ENCODE measurements around the gene POU4F1.

The POU4F1 gene

DNA sequence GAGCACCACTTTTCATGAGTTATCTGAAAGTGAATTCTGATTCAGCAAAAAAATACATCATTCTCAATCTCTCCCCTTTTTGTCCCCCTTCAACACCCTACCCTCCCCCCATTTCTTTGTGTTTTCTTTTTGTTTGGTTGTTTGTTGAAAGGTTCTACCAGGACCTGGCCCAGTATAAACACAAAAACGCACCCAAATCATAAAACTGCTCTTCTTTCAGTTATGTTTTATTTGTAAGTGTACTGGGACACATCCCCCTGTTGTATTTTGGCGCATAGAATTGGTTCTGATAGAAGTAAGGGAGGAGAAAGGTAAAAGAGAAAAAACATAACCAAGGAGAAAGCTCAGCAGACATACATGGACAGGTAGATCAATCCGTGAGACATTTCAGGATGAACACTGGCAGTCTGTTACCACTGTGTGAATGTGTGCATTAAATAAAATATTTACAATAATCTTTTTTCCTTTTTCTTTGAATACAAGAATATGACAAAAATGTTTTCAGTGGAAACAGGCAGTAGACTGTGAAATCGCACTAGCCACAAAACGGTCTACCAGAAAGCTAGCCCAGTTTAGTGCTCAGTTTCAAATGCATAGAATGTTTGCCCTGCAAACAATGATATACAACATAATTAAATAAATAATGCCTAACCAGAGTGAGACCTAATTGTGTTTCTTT, 4.2 kb downstream of the POU4F1 start:
- CTCF ChIA-PET: no interaction called here
- TF ChIP-seq, protein P1, sequence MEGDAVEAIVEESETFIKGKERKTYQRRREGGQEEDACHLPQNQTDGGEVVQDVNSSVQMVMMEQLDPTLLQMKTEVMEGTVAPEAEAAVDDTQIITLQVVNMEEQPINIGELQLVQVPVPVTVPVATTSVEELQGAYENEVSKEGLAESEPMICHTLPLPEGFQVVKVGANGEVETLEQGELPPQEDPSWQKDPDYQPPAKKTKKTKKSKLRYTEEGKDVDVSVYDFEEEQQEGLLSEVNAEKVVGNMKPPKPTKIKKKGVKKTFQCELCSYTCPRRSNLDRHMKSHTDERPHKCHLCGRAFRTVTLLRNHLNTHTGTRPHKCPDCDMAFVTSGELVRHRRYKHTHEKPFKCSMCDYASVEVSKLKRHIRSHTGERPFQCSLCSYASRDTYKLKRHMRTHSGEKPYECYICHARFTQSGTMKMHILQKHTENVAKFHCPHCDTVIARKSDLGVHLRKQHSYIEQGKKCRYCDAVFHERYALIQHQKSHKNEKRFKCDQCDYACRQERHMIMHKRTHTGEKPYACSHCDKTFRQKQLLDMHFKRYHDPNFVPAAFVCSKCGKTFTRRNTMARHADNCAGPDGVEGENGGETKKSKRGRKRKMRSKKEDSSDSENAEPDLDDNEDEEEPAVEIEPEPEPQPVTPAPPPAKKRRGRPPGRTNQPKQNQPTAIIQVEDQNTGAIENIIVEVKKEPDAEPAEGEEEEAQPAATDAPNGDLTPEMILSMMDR (IDR thresholded peaks at IDR 0.05; ENCODE audit: insufficient read depth, low read length, missing control alignments): no peak
- DNase-seq (ENCODE audit: low read depth, low spot score): no peak
- no peak overlapping the region for H3K4me3 ChIP-seq (ENCODE audit: low read depth, low read length)
- POLR2A ChIA-PET: no interaction called here

DNA sequence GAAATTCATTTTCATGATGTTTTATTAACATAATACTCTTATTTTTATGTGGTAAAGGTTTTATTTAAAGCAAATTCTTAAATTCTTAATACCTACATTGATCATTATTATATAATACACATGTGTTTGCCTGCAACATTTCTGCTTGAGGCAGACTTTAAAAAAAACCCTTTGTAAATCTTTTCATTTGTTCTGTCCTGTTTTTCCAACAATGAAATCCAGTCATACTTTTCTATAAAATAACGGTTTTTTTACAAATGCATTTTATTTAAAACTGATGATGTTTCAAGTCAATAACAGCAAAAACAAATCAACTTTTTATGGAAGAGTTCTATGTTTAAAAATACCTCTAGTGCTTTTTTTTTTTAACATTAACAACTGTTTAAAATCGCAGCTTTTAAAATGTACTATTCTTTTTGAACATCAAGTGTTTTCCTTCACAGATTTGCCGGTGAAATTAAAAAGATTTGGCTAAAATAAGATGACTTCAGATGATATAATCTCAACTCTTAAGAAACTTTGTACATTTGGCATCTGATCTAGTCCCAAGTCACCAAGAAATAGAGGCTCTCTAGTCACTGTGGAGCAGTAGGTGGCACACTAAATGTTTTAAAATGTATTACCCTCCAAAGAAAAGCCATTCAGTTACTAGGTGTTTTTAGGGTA, 5.1 kb downstream of the POU4F1 start:
- TF ChIP-seq, protein P1 (IDR thresholded peaks at IDR 0.05; ENCODE audit: insufficient read depth, low read length, missing control alignments): no peak
- DNase-seq (ENCODE audit: low read depth, low spot score): no peak
- no peak overlapping the region for H3K4me3 ChIP-seq (ENCODE audit: low read depth, low read length)
- ChIA-PET CTCF (no interaction called here), POLR2A (no interaction called here)

DNA sequence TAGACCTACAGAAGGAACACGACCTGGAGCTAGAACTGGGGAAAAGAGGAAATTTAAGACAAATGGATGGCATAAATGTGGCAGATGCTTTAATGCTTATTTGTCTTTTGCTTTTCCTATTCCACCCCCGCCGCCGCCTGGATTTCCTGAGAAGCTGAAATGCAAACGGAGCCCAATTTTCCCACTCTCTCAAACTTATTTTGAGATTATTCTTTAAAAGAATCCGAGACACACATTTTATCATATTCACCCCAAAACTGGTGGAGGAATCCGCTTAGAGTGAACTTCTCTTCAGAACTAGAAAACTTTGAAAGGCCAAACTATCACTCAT, 5.8 kb downstream of the POU4F1 start:
- CTCF ChIA-PET: no interaction called here
- H3K4me3 ChIP-seq (ENCODE audit: low read depth, low read length): no peak overlapping the region
- no peak for DNase-seq (ENCODE audit: low read depth, low spot score)
- TF ChIP-seq, protein P1 (IDR thresholded peaks at IDR 0.05; ENCODE audit: insufficient read depth, low read length, missing control alignments): no peak
- POLR2A ChIA-PET: no interaction called here

DNA sequence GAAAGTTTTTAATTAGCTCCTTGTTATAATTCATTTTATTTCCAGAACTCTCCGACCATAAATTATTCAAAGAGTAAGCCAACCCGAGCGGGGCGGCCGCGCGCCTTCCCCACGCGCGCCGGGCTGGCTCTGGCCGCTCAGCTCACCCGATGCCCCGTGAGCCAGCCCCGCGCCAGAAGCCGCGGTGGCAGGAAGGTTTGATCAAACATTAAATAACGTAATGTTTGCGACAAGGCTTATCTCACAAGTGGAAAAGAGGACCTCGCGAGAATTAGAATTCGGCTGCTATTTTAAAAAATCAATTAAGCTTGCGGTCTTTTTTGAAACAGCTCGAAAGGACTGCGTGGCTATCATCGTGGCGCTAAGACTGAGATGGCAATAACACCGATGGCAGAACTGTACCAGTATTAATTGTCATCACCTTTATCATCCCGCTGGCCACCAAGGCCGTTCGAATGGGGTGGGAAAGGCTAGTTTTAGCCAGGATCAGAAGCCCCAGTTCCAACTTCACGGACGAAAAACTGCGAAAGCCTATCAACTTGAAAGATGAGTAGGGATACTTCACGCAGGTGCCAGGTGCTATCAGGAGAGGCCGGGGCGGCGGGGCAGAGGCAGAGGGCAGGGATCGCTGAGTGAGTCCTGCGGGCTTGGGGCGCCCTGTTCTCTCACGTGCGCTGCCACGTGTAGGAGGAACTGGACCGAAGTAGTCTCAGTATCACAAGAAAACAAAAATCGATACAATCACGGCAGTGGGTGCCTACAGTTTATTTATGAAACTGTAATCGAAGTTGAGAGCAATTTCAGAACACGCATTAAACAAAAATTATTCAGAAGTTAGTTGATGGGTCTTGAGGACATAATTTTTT, 6.4 kb downstream of the POU4F1 start:
- TF ChIP-seq, protein P1 (IDR thresholded peaks at IDR 0.05; ENCODE audit: insufficient read depth, low read length, missing control alignments): no peak
- ChIA-PET CTCF (interaction anchor here (0.9 to 1.0 kb wide), 2 partner anchors 8 to 458 kb away, joined by 3 read pairs; no protein-coding TSS in a partner anchor), POLR2A (no interaction called here)
- no peak overlapping the region for H3K4me3 ChIP-seq (ENCODE audit: low read depth, low read length)
- no peak for DNase-seq (ENCODE audit: low read depth, low spot score)

DNA sequence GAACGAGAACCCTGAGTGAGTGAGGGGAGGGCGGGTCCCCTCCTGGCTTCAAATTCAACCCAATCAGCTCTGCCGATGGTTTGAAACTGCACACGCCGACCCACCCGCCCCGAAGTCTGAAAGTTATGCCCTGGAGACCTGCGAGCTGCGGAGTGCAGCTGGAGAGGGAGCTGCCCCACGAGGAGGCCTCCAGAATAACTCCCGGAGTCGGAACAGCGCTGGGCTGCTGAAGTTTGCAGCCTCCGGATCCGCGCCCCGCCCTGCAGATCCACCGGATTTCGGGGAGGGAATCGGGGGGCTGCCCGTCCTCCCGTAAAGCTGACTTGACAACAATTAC, 7.0 kb downstream of the POU4F1 start:
- TF ChIP-seq, protein P1 (IDR thresholded peaks at IDR 0.05; ENCODE audit: insufficient read depth, low read length, missing control alignments): no peak
- ChIA-PET POLR2A (no interaction called here), CTCF (interaction anchor here (0.9 to 1.0 kb wide), 2 partner anchors 8 to 458 kb away, joined by 3 read pairs; no protein-coding TSS in a partner anchor)
- DNase-seq (ENCODE audit: low read depth, low spot score): no peak
- H3K4me3 ChIP-seq (ENCODE audit: low read depth, low read length): no peak overlapping the region
